B cell (primary cell): ENCODE measurements around the gene RGP1.

Source experiments
- EZH2 ChIP-seq: IDR thresholded peaks from 2 replicates; pipeline ENCODE4 v1.6.1; 2012; ENCODE audit warnings: borderline replicate concordance, low read depth, mild to moderate bottlenecking, moderate library complexity, low read length; ENCODE audit not compliant: insufficient read depth, poor library complexity, severe bottlenecking
- TF ChIP-seq, protein P1 (sequence below): fragments of 200-600 bp; IDR thresholded peaks from one replicate; pipeline ENCODE4 v1.8.0; 2022; ENCODE audit warnings: antibody characterized with exemption, mild to moderate bottlenecking

DNA sequence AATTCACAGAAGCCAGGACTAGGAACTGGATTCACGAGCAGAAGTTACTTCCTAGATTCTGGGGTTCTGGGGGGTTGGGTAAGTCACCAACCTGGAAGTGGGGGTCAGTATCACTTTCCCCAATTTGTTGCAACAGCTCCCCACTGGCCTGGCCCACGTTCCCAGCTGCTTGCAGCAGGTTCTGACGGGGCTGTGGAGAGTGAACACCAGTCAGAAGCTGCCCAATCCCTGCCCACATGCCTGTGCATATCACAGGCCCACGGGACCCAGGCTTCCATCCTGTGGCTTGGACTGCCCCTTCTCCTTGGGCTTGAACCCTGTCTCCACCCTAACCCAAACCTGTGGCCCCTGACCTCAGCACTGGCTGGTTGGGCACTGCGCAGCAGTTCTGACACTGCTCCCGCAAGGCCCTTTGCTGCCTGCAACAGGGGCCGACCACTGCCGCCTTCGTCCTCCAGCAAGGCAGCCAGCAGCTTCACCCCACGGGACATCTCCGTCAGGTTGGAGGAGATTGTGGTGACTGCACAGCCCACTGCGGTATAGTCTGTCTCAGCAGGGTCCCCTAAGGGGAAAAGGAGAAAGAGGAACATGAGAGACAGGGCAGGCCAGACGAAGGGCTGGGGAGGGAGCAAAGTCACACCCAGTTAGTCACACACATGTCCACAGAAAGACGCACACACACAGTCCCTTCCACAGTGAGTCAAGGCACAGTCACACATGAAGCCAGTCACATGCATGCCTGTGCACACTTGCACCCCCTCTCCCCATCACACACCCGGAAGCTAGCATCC, 30.2 kb upstream of the RGP1 start:
- TF ChIP-seq EZH2 = no peak
- TF ChIP-seq, protein P1, sequence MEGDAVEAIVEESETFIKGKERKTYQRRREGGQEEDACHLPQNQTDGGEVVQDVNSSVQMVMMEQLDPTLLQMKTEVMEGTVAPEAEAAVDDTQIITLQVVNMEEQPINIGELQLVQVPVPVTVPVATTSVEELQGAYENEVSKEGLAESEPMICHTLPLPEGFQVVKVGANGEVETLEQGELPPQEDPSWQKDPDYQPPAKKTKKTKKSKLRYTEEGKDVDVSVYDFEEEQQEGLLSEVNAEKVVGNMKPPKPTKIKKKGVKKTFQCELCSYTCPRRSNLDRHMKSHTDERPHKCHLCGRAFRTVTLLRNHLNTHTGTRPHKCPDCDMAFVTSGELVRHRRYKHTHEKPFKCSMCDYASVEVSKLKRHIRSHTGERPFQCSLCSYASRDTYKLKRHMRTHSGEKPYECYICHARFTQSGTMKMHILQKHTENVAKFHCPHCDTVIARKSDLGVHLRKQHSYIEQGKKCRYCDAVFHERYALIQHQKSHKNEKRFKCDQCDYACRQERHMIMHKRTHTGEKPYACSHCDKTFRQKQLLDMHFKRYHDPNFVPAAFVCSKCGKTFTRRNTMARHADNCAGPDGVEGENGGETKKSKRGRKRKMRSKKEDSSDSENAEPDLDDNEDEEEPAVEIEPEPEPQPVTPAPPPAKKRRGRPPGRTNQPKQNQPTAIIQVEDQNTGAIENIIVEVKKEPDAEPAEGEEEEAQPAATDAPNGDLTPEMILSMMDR = no peak
